Progenitor cell of endocrine pancreas (in vitro differentiated cells): ENCODE results near the gene AGTPBP1. TPM values are rescaled to one million over a fixed set of nuclear protein-coding genes. Genes with fewer than 3 reads are reported as not detected.

Source experiments
- DNase-seq: peaks from one replicate; pipeline ENCODE4 v3.0.0; 2021; ENCODE audit warnings: low spot score; ENCODE audit not compliant: unreplicated experiment
- H3K27ac Mint-ChIP-seq: 2 replicates; pipeline ENCODE4 v1.8.0; 2021; ENCODE audit warnings: mild to moderate bottlenecking, moderate library complexity, mixed read lengths
- H3K27me3 Mint-ChIP-seq: 2 replicates; pipeline ENCODE4 v1.8.0; 2021; ENCODE audit warnings: mixed read lengths
- H3K36me3 Mint-ChIP-seq: 2 replicates; pipeline ENCODE4 v1.8.0; 2022; ENCODE audit warnings: mixed read lengths; ENCODE audit not compliant: insufficient read depth
- H3K4me1 Mint-ChIP-seq: 2 replicates; pipeline ENCODE4 v1.8.0; 2021; ENCODE audit warnings: low read depth, mixed read lengths
- H3K4me3 Mint-ChIP-seq: 2 replicates; pipeline ENCODE4 v1.8.0; 2021; ENCODE audit warnings: low read depth, mild to moderate bottlenecking, moderate library complexity, mixed read lengths
- H3K9me3 Mint-ChIP-seq: 2 replicates; pipeline ENCODE4 v1.8.0; 2021; ENCODE audit warnings: low read depth, mixed read lengths
- CTCF ChIP-seq: fragments of 200-600 bp; sonication (generic); IDR thresholded peaks from one replicate; pipeline ENCODE4 v1.5.0; 2021; ENCODE audit warnings: antibody characterized with exemption, mild to moderate bottlenecking; ENCODE audit not compliant: unreplicated experiment
- total RNA-seq: library from RNA; stranded (reverse); gene quantifications from 2 replicates; pipeline ENCODE4 v1.2.1, GENCODE V29; 2021

The AGTPBP1 gene
- total RNA-seq, 1 donor from 2014 or later: 44.3 TPM

GRCh38 chr9:85508616-85509015, 233.1 kb downstream of the AGTPBP1 start:
- no peak for DNase-seq
- Mint-ChIP-seq H3K4me1 (no peaks in the 10 kb centered on the region), H3K4me3 (no peak overlapping the region), H3K27me3 (peaks cover 9% of the 10 kb centered on the region), H3K27ac (no peak overlapping the region), H3K9me3 (no peaks in the 10 kb centered on the region), H3K36me3 (no peaks in the 10 kb centered on the region)
- no peak for TF ChIP-seq CTCF

- no peaks in the 10 kb centered on the region for H3K36me3 Mint-ChIP-seq
- no peak overlapping the region for H3K27ac Mint-ChIP-seq
- H3K27me3 Mint-ChIP-seq: peaks cover 3% of the 10 kb centered on the region
- H3K4me3 Mint-ChIP-seq: no peak overlapping the region
- H3K9me3 Mint-ChIP-seq: no peaks in the 10 kb centered on the region
- TF ChIP-seq CTCF: no peak
- no peak for DNase-seq
- no peaks in the 10 kb centered on the region for H3K4me1 Mint-ChIP-seq
Measured at GRCh38 chr9:85505612-85506011, 236.1 kb downstream of the AGTPBP1 start.

GRCh38 chr9:85502815-85503655, 238.7 kb downstream of the AGTPBP1 start:
- Mint-ChIP-seq H3K27ac (no peak overlapping the region), H3K4me3 (no peak overlapping the region), H3K36me3 (no peaks in the 10 kb centered on the region), H3K9me3 (peaks cover 11% of the 10 kb centered on the region), H3K4me1 (no peaks in the 10 kb centered on the region), H3K27me3 (peaks cover 3% of the 10 kb centered on the region)
- TF ChIP-seq CTCF: no peak
- DNase-seq: no peak

GRCh38 chr9:85501882-85502281, 239.9 kb downstream of the AGTPBP1 start:
- H3K4me3 Mint-ChIP-seq: no peak overlapping the region
- H3K27me3 Mint-ChIP-seq: no peaks in the 10 kb centered on the region
- DNase-seq: no peak
- H3K27ac Mint-ChIP-seq: no peak overlapping the region
- TF ChIP-seq CTCF: no peak
- peaks cover 17% of the 10 kb centered on the region for H3K9me3 Mint-ChIP-seq
- no peaks in the 10 kb centered on the region for H3K4me1 Mint-ChIP-seq
- no peaks in the 10 kb centered on the region for H3K36me3 Mint-ChIP-seq

GRCh38 chr9:85501456-85501855, 240.3 kb downstream of the AGTPBP1 start:
- no peak for TF ChIP-seq CTCF
- Mint-ChIP-seq H3K36me3 (no peaks in the 10 kb centered on the region), H3K4me1 (no peaks in the 10 kb centered on the region), H3K27me3 (no peaks in the 10 kb centered on the region), H3K9me3 (peaks cover 21% of the 10 kb centered on the region), H3K4me3 (no peak overlapping the region), H3K27ac (no peak overlapping the region)
- no peak for DNase-seq

Other genes with a start within 250 kb of the AGTPBP1 start
- 37.3 and 37.7 TPM in 2 replicates for gene NAA35, start 199.2 kb upstream of the AGTPBP1 start, total RNA-seq